GM19099 (cell line): ENCODE results near the gene EDEM1.

ENCODE experiments used
- POLR2A ChIP-seq: IDR thresholded peaks from 3 replicates; pipeline ENCODE4 v1.6.1; 2011; ENCODE audit warnings: low read depth; ENCODE audit not compliant: insufficient read length; ENCODE audit errors: extremely low read depth

The EDEM1 gene

DNA sequence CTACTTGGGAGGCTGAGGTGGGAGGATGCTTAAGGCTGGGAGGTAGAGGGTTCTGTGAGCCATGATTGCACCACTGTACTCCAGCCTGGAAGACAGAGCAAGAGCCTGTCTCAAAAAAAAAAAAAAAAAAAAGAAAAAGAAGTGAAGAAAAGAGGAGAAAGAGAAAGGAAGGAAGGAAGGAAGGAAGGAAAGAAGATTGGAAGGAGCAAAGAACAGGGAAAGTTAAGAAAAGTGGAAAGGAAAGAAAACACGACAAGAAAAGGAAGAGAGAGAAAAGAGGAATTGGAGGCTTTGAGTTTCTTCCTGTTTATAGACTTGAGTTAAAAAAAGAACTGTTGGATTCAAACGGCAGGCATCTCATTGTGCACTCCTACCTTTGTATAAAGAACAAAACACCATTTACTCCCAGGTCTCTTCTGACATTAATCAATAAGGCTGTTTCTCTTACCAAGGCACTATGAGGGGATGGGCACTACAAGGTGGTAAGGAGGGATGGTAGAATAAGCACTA lies 73.5 kb downstream of the EDEM1 start:
- no peak for TF ChIP-seq POLR2A

DNA sequence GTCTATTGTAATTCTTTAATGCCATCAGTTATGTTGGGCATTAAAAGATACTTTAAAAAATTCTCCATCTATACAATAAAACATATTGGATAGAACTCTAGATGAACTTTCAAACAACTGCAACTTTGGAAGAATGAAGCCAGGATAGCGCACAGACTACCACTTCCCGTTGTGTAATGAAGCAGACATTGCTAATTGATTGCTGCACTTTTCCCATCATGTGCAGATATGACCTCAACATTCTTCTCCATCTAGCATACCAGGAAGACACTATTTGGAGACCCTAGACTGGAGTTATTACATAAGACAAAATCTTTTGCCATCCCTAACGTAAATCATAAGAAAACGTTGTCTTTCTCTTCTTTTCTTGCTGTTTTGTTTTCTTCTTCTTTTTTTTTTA lies 75.0 kb downstream of the EDEM1 start:
- TF ChIP-seq POLR2A: no peak

DNA sequence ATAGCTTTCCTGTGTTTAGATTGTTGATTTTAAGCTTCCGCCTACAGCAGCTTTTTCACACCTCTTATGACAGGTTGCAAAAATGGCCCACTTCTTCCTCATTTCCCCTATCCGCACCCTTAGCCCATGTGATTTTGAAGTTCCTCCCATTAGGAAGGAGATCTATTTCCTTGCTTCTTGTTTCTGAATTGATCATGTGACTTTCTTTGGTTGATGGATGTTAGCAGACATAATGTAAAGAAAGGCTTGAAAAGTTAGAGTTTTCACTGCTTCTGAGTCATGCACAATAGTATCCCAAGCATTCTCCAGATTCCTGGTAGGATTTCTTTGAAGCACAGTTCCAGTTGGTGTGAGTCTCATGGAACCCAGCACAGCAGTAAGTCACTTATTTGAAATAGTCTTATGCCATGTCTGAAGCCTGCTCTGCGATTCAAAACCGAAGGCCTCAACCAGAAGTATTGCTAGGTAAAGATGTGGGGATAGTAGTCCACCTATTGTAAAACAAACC lies 76.6 kb downstream of the EDEM1 start:
- TF ChIP-seq POLR2A: no peak

DNA sequence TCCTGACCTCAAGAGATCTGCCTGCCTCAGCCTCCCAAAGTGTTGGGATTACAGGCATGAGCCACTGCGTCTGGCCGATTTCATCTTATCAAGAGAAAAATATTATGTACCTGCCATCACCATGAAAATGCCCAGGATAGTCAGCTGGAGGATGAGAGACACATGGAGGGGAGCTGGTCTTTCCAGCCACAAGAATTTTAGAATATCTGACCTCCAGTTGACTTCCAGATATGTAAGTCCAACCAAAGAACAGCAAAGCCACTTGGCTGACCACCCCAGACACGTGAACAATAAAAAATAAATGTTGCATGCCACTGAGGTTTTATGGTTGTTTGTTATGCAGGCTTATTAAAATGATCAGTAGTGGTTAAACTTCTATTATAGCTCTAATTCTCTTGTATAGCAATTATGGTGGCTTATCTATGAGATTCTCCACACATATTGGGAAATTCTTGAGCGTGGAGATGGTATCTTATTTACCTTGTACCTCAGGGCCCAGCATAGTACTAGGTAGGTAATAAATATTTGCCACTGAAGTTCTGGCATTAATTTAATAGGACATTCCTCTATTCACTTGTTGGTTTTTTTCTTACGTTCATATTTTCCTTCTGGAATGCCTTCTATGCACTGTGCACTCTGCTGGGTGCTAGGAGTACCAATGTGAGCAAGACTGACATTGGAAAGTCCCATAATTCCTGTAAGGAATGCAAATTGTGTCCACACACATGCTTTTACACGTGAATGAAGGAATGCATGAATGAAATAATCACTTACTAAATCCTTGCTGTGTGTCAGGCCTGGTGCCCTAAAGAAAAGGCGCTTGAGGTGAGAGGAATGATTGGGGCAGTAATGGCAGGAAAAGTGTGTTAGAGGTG lies 77.6 kb downstream of the EDEM1 start:
- no peak for TF ChIP-seq POLR2A

DNA sequence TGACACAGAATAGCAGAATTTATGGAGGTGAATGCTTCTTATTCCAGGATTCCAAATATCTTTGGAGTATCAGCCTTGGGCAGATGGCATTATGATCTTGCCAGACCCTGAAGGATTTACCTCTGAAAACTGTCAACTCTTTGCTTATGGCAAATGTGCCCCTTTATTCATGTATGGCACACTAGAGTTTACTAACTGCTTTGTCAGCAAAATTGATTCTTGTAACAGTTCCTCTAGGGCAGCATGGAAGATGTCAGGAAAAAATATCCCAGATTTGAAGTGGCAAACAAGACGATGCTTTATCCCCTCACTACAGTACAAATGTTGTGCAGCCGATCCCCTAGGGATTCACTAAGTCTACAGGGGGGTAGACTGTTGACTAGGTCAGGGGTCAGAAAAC lies 79.7 kb downstream of the EDEM1 start:
- TF ChIP-seq POLR2A: no peak

DNA sequence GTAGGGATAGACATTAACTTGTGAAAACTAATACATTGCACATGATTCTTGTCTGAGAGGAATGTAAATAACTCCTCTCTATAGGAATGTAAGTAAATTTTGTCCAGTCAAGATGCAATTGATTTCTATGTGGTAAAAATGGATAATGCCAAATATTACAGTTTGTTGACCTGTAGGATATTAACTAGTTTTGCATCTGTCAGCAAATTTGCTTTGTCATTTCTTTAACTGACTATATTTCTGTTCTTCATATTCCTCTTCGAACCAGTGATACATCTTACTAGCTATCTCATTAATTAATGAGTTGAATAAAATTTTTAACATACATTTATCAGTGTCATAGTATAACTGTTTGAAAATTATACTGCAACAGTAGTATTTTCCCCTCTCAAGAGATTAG lies 80.4 kb downstream of the EDEM1 start:
- TF ChIP-seq POLR2A: no peak
